ENCODE results near the gene TSPAN4. TPM values are rescaled to one million over a fixed set of nuclear protein-coding genes. Genes with fewer than 3 reads are reported as not detected.

Gene TSPAN4
- total RNA-seq, 1 donor from 2014 or later, result 50.8 TPM

DNA sequence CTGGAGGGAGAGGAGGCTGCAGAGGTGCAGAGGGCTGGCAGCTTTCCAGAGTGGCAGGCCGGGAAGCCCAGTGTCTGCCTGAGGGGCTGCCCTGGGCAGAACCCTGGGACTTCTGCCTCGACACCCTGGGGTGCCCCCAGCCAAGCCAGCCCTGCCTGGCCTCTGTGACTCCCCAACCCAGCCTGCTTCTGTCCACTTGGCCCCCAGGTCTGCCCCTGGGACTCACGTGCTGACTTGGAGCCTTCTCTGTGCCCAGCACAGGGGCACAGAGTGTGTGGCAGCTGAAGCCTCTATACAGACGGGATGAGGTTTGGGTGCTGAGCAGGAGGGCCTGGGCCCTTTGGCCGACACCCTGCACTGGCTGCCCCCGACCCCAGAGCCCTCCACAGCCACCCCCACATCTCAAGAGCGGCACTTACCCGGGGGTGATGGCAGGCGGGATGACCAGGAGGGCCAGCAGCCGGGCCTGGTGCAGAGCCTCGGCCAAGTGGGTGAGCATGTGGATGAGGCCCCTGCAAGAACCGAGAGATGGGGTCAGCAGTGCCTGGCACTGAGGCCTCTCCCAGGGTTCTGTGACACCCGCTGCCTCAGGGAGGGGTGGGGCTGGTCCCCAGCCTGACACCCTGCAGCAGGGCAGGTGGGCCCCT is 50.5 kb downstream of the TSPAN4 start:
- DNase-seq (ENCODE audit: low read depth) (no peak), FAIRE-seq (no peak)
- TF ChIP-seq, protein P1, sequence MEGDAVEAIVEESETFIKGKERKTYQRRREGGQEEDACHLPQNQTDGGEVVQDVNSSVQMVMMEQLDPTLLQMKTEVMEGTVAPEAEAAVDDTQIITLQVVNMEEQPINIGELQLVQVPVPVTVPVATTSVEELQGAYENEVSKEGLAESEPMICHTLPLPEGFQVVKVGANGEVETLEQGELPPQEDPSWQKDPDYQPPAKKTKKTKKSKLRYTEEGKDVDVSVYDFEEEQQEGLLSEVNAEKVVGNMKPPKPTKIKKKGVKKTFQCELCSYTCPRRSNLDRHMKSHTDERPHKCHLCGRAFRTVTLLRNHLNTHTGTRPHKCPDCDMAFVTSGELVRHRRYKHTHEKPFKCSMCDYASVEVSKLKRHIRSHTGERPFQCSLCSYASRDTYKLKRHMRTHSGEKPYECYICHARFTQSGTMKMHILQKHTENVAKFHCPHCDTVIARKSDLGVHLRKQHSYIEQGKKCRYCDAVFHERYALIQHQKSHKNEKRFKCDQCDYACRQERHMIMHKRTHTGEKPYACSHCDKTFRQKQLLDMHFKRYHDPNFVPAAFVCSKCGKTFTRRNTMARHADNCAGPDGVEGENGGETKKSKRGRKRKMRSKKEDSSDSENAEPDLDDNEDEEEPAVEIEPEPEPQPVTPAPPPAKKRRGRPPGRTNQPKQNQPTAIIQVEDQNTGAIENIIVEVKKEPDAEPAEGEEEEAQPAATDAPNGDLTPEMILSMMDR (IDR thresholded peaks at IDR 0.05; ENCODE audit: insufficient read depth, low read length, severe bottlenecking), result no peak
- Histone ChIP-seq H3K27me3 (ENCODE audit: control insufficient read depth, insufficient read depth, low read length) (no peaks in the 10 kb centered on the region), H3K36me3 (ENCODE audit: control insufficient read depth, insufficient read depth, low read length) (peaks cover 11% of the 10 kb centered on the region), H3K4me3 (ENCODE audit: low read depth, low read length) (no peak overlapping the region)

DNA sequence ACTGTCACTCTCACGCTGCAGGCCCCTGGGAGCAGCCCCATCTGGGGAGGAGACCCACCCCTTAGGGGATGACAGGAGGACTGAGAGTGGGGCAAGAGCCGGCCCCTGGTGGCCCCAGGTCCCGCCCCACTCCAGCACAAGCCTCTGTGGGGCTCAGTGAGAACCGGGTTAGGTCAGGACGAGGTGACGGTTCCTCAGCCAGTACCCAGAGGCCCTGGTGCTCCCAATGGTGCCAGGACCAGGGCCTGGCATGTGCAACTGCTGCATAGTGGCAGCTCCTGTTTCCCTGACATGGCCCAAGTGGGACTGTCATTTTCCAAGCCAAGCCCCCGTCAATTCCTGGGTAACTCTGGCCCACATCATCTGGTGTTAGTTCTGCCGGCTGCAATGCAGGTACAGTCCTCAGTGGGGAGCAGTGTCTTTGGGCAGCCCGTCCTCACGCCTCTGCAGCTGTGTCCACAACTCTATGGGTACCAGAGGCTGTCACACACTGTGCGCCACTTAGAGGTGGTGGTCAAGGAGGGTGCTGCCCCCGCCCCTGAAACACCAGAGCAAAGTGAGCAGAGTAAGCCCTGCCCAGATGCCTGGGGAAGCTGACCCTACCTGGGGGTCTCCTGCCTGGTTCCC is 52.0 kb downstream of the TSPAN4 start:
- Histone ChIP-seq H3K27me3 (ENCODE audit: control insufficient read depth, insufficient read depth, low read length) (no peaks in the 10 kb centered on the region), H3K4me3 (ENCODE audit: low read depth, low read length) (no peak overlapping the region), H3K36me3 (ENCODE audit: control insufficient read depth, insufficient read depth, low read length) (peaks cover 14% of the 10 kb centered on the region)
- FAIRE-seq, result no peak
- TF ChIP-seq, protein P1 (IDR thresholded peaks at IDR 0.05; ENCODE audit: insufficient read depth, low read length, severe bottlenecking), result no peak
- DNase-seq (ENCODE audit: low read depth), result no peak

DNA sequence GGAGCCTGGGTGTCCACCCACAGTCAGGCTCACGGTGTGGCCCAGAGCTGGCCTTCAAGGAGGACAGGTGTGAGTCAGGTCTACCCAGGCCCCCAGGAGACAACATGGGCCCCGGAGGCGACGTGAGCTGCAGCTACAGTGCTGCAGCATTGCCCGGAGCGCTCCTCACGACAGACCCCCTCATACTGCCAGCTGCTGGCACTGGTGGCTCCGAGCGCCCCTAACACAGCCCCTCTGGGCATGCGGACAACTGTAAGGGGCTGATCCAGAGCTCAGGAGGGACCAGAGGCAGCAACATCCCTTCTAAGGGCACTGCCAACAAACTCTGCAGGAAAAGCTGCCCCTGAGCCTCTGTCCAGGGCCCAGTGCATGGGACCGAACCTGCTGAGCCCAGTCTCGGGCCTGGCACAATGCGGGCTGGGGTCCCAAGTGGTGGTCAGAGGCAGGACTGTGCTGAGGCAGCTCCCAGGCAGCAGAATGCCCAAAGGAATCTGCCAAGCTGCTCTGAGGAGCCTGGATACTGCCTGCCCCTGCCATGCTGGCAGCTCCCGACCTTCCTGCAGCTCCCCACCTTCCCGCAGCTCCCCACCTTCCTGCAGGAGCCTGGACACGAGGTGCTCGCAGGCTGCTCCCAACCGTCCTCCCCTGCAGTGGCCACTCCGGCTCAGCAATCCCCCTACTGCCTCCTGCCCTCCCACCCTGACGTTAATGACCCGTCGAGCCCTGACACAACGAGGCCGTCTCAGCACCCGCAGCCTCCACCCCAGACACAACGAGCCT is 52.9 kb downstream of the TSPAN4 start:
- FAIRE-seq (no peak), DNase-seq (ENCODE audit: low read depth) (no peak)
- peaks cover 18% of the 10 kb centered on the region for H3K36me3 ChIP-seq (ENCODE audit: control insufficient read depth, insufficient read depth, low read length)
- no peaks in the 10 kb centered on the region for H3K27me3 ChIP-seq (ENCODE audit: control insufficient read depth, insufficient read depth, low read length)
- TF ChIP-seq, protein P1 (IDR thresholded peaks at IDR 0.05; ENCODE audit: insufficient read depth, low read length, severe bottlenecking), result no peak
- H3K4me3 ChIP-seq (ENCODE audit: low read depth, low read length), result no peak overlapping the region

DNA sequence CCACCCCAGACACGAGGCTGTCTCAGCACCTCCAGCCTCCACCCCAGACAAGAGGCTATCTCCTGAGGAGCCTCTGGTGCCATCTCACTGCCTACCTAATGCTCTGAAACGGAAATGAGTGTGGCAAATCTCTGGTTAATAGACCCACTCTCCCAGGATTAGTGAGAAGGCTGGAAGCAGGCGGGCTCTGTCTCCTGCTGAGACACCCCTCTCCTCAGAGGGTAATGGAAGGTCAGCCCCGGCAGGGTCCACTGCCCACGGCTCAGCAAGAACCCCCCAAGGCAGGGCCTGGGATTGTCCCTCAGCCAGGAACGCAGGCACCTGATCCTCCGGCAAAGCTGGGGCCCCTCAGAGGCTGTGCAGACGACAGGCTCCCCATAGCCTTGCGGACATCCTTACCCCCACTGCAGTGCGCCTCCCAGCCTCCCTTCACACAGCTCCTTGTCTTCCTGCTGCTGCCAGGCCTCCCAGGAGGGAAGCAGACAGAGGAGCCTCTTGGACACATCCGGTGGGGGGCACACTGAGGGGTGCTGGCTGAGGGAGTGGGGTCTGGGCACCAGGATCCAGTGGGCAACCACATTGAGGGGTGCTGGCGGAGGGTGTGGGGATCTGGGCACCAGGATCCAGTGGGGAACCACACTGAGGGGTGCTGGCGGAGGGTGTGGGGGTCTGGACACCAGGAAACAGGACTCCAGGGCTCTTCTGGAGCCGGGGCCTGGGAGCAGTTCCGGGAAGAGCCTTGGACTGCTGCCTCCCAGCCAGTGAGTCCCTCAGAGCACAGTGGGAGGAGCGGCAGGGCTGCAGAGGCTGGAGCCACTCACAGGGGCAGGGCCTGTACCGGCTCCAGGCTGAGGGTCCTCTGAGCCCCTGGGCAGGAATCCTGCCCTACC is 54.8 kb downstream of the TSPAN4 start:
- Histone ChIP-seq H3K36me3 (ENCODE audit: control insufficient read depth, insufficient read depth, low read length) (peaks cover 29% of the 10 kb centered on the region), H3K4me3 (ENCODE audit: low read depth, low read length) (no peak overlapping the region), H3K27me3 (ENCODE audit: control insufficient read depth, insufficient read depth, low read length) (no peaks in the 10 kb centered on the region)
- TF ChIP-seq, protein P1 (IDR thresholded peaks at IDR 0.05; ENCODE audit: insufficient read depth, low read length, severe bottlenecking), result no peak
- DNase-seq (ENCODE audit: low read depth) (no peak), FAIRE-seq (no peak)

DNA sequence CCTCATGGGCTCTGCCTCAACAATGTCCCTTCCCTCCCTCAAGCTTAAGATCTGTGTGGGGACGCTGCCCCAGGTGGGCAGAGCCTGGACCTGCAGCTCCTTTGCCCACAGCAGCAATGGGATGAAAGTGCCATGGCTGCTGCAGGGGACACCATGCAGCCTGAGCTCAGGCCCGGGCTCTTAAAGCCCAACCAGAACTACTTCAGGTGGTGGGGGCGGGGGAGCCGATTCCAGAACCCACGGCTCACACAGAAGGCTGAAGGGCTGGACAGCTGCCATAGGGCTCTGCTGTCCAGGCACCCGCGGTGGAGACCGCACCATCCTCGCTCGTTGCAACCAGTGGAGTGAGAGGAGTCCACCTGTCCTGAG is 55.5 kb downstream of the TSPAN4 start:
- Histone ChIP-seq H3K27me3 (ENCODE audit: control insufficient read depth, insufficient read depth, low read length) (no peaks in the 10 kb centered on the region), H3K4me3 (ENCODE audit: low read depth, low read length) (no peak overlapping the region), H3K36me3 (ENCODE audit: control insufficient read depth, insufficient read depth, low read length) (peaks cover 35% of the 10 kb centered on the region)
- FAIRE-seq (no peak), DNase-seq (ENCODE audit: low read depth) (no peak)
- TF ChIP-seq, protein P1 (IDR thresholded peaks at IDR 0.05; ENCODE audit: insufficient read depth, low read length, severe bottlenecking), result peak; percentile 11
